CD4-positive, alpha-beta T cell (primary cell): ENCODE data around the gene GMCL2. TPM values are rescaled to one million over a fixed set of nuclear protein-coding genes. Genes with fewer than 3 reads are reported as not detected.

Experiments used
- ATAC-seq: fragments of 200-7000 bp; cut with Tn5 transposase; one replicate; pipeline ENCODE4 v1.10.0; 2022; ENCODE audit warnings: mild to moderate bottlenecking; ENCODE audit not compliant: poor library complexity
- CTCF ChIA-PET: fragments of 350-600 bp; sonication (Branson Sonifier 250); formaldehyde crosslinking; loops from one replicate; lab custom pipeline; 2021; ENCODE audit warnings: antibody characterized with exemption, inconsistent platforms; lab: Charles Lee
- POLR2A ChIA-PET: fragments of 350-600 bp; sonication (Branson Sonifier 250); formaldehyde crosslinking; loops from one replicate; lab custom pipeline; 2021; ENCODE audit warnings: antibody characterized with exemption, inconsistent platforms; lab: Charles Lee
- DNase-seq, 14 experiments: peaks; one replicate each; pipeline ENCODE4 v3.0.0-alpha.2; 2013 to 2020; ENCODE audit warnings: mixed read lengths in 2 of 14
- H3K27ac ChIP-seq, 2 donors: one replicate each; pipeline versions ENCODE4 v1.5.1 to v1.7.0; 2013; ENCODE audit warnings: low read length in 2 of 2, low read depth in 1 of 2, mild to moderate bottlenecking in 1 of 2
- H3K27me3 ChIP-seq, 2 experiments: 1 replicate in 1 of 2; 2 replicates in 1 of 2; pipeline versions ENCODE4 v1.6.1 to v1.7.0; 2013; ENCODE audit warnings: low read length in 2 of 2, control low read depth in 1 of 2, mild to moderate bottlenecking in 1 of 2, moderate library complexity in 1 of 2; ENCODE audit not compliant: insufficient read depth in 2 of 2, control insufficient read depth in 1 of 2
- H3K36me3 ChIP-seq: one replicate; pipeline ENCODE4 v1.6.1; 2013; ENCODE audit warnings: low read length, control low read depth; ENCODE audit not compliant: insufficient read depth
- H3K4me1 ChIP-seq: one replicate; pipeline ENCODE4 v1.6.1; 2013; ENCODE audit warnings: low read length, control low read depth; ENCODE audit not compliant: insufficient read depth
- H3K4me3 ChIP-seq: one replicate; pipeline ENCODE4 v1.5.1; 2013; ENCODE audit warnings: mild to moderate bottlenecking, low read length, moderate library complexity
- H3K9me3 ChIP-seq, 2 experiments: 1 replicate in 1 of 2; 2 replicates in 1 of 2; pipeline versions ENCODE4 v1.6.1 to v1.7.0; 2013; ENCODE audit warnings: low read length in 2 of 2, mild to moderate bottlenecking in 2 of 2, control low read depth in 1 of 2, moderate library complexity in 1 of 2; ENCODE audit not compliant: control insufficient read depth in 1 of 2, insufficient read depth in 1 of 2
- H3K27ac Mint-ChIP-seq: one replicate; pipeline ENCODE4 v1.8.0; 2020; ENCODE audit warnings: mixed read lengths
- H3K27me3 Mint-ChIP-seq: one replicate; pipeline ENCODE4 v1.8.0; 2021; ENCODE audit warnings: mixed read lengths
- H3K36me3 Mint-ChIP-seq: one replicate; pipeline ENCODE4 v1.8.0; 2021; ENCODE audit warnings: low read depth, mixed read lengths
- H3K4me1 Mint-ChIP-seq: one replicate; pipeline ENCODE4 v1.8.0; 2021; ENCODE audit warnings: low read depth, mixed read lengths
- H3K4me3 Mint-ChIP-seq: one replicate; pipeline ENCODE4 v1.8.0; 2020; ENCODE audit warnings: mild to moderate bottlenecking, mixed read lengths
- H3K9me3 Mint-ChIP-seq: one replicate; pipeline ENCODE4 v1.8.0; 2020; ENCODE audit warnings: mixed read lengths
- CTCF ChIP-seq: fragments of 200-600 bp; IDR thresholded peaks from one replicate; pipeline ENCODE4 v1.8.0; 2022; ENCODE audit warnings: antibody characterized with exemption, mild to moderate bottlenecking
- intact Hi-C, 2 experiments: fragments of 100-400 bp; cut with DNase I in 1 of 2; cut with micrococcal nuclease in 1 of 2; formaldehyde crosslinking; loops; one replicate each; pipeline versions ENCODE4 v1.15.1 to v1.9.0; 2023 to 2025; cut with DNase I, micrococcal nuclease
- total RNA-seq, 174 experiments: library from RNA in 2 of 174; stranded (reverse) in 2 of 174; gene quantifications; one replicate each; pipeline ENCODE4 v1.2.3 and lab custom pipeline; 2021 to 2026

Gene GMCL2
- total RNA-seq, 2 experiments from 2014 or later: not detected

- no peak for DNase-seq
- no peak for ATAC-seq
- H3K36me3 ChIP-seq: no peaks in the 10 kb centered on the region
- H3K27me3 Mint-ChIP-seq: peaks cover 19% of the 10 kb centered on the region
- H3K27ac Mint-ChIP-seq: no peak overlapping the region
- peaks cover 14% of the 10 kb centered on the region for H3K4me1 ChIP-seq
- H3K4me3 Mint-ChIP-seq: no peak overlapping the region
- no peaks in the 10 kb centered on the region for H3K36me3 Mint-ChIP-seq
- intact Hi-C loops: no loop called here
- ChIA-PET CTCF (no interaction called here), POLR2A (no interaction called here)
- H3K27ac ChIP-seq: no peak overlapping the region
- H3K4me3 ChIP-seq: no peak overlapping the region
- H3K9me3 Mint-ChIP-seq: no peaks in the 10 kb centered on the region
- TF ChIP-seq CTCF: no peak
- no peaks in the 10 kb centered on the region for H3K4me1 Mint-ChIP-seq
- peaks cover 2 to 8% of the 10 kb centered on the region in 2 experiments for H3K27me3 ChIP-seq
- no peaks in the 10 kb centered on the region for H3K9me3 ChIP-seq
These were observed 4.5 kb upstream of the GMCL2 start for GRCh38 chr5:178191661-178192060.

- DNase-seq: no peak
- H3K4me1 ChIP-seq: peaks cover 14% of the 10 kb centered on the region
- no peak overlapping the region for H3K27ac Mint-ChIP-seq
- H3K36me3 Mint-ChIP-seq: no peaks in the 10 kb centered on the region
- no peaks in the 10 kb centered on the region for H3K4me1 Mint-ChIP-seq
- no peak for TF ChIP-seq CTCF
- H3K4me3 ChIP-seq: no peak overlapping the region
- POLR2A ChIA-PET: interaction anchor here (0.7 kb wide), 1 partner anchor 134 kb away, joined by 5 read pairs; no protein-coding TSS in a partner anchor
- no peak for ATAC-seq
- peaks cover 2 to 8% of the 10 kb centered on the region in 2 experiments for H3K27me3 ChIP-seq
- CTCF ChIA-PET: no interaction called here
- H3K27ac ChIP-seq: no peak overlapping the region
- intact Hi-C loops: no loop called here
- peaks cover 19% of the 10 kb centered on the region for H3K27me3 Mint-ChIP-seq
- H3K9me3 ChIP-seq: no peaks in the 10 kb centered on the region
- H3K4me3 Mint-ChIP-seq: no peak overlapping the region
- H3K36me3 ChIP-seq: no peaks in the 10 kb centered on the region
- H3K9me3 Mint-ChIP-seq: no peaks in the 10 kb centered on the region
These were observed 2.3 kb upstream of the GMCL2 start for GRCh38 chr5:178189433-178189832.

- H3K27me3 Mint-ChIP-seq: peaks cover 4% of the 10 kb centered on the region
These were observed 744 bp downstream of the GMCL2 start for GRCh38 chr5:178186427-178186826.

More at GRCh38 chr5:178186427-178186826, 744 bp downstream of the GMCL2 start:
- intact Hi-C loops: no loop called here
- ATAC-seq (no peak), DNase-seq (no peak)
- Mint-ChIP-seq H3K27ac (no peak overlapping the region), H3K4me3 (no peak overlapping the region), H3K36me3 (no peaks in the 10 kb centered on the region), H3K4me1 (peaks cover 7% of the 10 kb centered on the region), H3K9me3 (no peaks in the 10 kb centered on the region)
- TF ChIP-seq CTCF: no peak
- Histone ChIP-seq H3K27ac (no peak overlapping the region), H3K9me3 (no peaks in the 10 kb centered on the region), H3K4me3 (no peak overlapping the region), H3K27me3 (peaks cover 0 to 8% of the 10 kb centered on the region in 2 experiments), H3K4me1 (peaks cover 5% of the 10 kb centered on the region), H3K36me3 (no peaks in the 10 kb centered on the region)
- ChIA-PET CTCF (no interaction called here), POLR2A (interaction anchor here (1.0 kb wide), 1 partner anchor 33 kb away, joined by 5 read pairs; the partner anchor contains the start of gene NHP2)
